GM21619 (cell line): Measurements from ENCODE around the gene NR2C2.

Source experiments
- ATAC-seq: cut with Tn5 transposase; IDR thresholded peaks from one replicate; pipeline ENCODE4 v1.9.1; 2021; ENCODE audit not compliant: unreplicated experiment

The NR2C2 gene

GRCh38 chr3:14921034-14921616, 26.3 kb upstream of the NR2C2 start:
- peak; percentile 85 for ATAC-seq

DNA sequence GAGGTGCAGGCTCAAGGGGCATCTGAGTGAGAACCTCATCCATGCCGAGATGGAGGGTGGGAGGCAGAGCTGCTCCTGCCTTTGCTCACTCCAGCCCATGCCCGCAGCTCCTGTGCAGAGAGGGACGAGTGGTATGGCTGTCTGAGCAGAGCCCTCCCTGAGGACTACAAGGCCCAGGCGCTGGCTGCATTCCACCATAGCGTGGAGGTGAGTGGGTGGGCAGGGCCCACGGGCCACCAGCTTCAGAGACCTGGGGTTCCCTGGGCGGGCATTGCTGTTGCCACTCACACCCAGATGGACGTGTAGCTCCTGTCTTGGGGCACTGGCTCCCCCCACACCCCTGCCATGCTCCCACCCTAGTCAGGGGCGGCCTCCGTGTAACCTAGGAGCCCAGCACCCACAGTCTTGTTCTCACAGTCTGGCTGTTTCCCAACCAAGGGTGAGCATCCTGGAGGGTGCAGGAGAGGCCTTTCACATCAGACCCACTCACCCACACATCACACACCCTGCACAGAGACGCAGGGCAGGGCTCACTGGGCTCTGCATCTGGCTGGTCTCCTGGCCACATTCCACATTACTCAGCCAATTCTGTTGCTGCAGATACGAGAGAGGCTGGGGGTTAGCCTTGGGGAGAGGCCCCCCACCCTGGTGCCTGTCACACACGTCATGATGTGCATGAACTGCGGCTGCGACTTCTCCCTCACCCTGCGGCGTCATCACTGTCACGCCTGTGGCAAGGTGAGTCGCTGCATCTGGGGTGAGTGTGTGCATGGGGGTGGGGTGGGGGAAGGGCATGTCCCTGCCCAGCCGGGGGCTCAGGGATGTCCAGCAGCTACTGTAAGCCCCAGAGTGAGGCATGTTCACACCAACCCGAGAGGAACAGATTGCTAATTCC, 25.3 kb upstream of the NR2C2 start:
- ATAC-seq = no peak

- no peak for ATAC-seq
Measured at GRCh38 chr3:14922863-14923262, 24.5 kb upstream of the NR2C2 start.

DNA sequence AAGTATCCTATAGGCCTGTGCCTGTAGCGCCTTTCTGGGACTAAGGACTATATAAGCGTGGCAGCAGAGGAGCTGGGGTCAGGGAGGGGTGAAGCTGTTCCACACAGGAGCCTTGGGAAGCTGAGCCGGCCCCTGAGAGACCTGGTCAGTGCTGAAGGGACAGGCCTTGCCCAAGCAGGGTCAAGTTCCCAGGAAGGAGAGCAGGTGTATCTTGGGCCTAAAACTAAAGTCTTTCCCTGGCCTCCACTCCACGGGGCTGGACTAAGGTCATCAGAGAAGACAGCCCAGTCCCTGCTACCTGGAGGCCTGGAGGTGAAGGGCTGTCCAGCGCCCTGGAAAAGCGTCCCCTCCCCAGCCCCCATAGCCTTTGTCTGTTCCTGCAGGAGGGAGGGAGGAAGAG, 23.9 kb upstream of the NR2C2 start:
- no peak for ATAC-seq

- ATAC-seq = no peak
Measured at GRCh38 chr3:14925729-14926591, 21.4 kb upstream of the NR2C2 start.

GRCh38 chr3:14926592-14926991, 20.8 kb upstream of the NR2C2 start:
- ATAC-seq = no peak

- no peak for ATAC-seq
Measured at GRCh38 chr3:14927308-14927707, 20.1 kb upstream of the NR2C2 start.

GRCh38 chr3:14929310-14930074, 17.9 kb upstream of the NR2C2 start:
- no peak for ATAC-seq

- ATAC-seq = no peak
Measured at GRCh38 chr3:14933820-14934425, 13.5 kb upstream of the NR2C2 start.

GRCh38 chr3:14935592-14936345, 11.6 kb upstream of the NR2C2 start:
- ATAC-seq = no peak

DNA sequence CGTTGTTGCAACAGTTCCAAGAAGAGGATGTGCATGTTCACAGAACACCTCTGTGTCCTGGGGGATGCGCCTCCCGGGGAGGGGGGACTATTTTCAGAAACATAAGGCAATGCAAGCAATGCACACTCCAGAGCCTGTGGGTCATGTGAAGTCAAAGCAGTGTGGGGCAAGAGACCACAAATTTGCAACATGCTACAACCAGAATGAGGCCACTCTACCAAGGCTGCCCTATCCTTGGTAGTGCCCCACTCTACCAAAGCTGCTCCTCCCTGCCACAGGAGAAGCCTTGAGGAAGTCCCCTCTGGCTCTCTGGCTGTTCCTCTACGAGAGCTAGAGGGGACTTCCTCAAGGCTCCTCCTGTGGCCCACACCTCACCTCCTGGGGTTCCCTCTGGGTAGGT, 8.4 kb upstream of the NR2C2 start:
- no peak for ATAC-seq

DNA sequence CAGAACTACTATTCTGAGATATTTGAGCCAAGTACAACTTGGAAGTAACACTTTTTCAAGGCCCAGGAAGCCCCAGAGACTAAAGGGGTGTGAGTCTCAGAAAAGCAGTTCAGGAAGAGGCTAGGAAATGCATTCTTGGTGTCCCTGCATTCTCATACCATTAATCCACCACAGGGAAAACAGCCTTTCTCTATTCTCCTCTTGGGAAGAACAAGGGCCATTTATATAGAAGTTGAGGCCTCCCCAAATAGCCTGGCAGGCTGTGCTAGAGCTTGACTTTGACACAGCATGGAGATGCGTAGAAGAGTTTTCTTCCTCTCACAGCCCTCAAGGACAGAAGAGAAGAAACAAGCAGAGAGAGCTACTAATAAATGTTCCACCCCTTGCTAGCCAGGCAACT, 5.5 kb upstream of the NR2C2 start:
- ATAC-seq = no peak

GRCh38 chr3:14943042-14943441, 4.3 kb upstream of the NR2C2 start:
- no peak for ATAC-seq

DNA sequence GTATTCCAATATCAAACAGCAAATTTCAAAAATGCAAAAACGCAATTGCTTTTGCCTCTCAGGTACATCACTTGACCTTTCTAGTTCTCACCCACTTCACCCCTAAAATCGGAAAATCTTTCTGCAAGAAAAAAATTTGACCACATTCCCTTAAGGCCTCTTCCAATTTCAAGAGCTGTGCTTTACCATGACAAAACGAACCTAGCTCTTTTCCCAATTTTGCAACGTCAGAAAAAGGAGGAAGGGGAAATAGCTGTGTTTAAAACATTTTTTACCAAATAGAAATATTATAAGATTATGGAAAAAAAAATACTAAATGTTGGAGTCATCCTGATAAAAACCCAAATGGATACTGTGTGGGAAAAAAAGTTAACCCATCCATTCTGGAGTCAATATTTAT, 1.1 kb upstream of the NR2C2 start:
- no peak for ATAC-seq

DNA sequence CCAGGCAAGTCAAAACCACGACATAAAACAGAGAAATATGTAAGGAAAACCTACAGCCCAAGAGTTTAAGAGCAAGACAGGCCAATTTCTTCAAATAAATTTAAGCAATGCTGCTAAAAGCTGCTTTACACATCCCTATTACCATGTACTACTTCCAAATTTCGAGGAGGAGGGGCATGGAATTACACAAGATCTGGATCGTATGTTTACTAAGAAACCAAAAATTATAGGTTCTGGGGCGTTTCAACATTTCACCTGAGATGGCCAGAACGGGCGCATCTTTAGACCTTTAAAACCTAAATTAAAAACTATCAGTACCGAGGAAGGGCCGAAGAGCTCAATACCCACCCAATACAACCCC, 664 bp upstream of the NR2C2 start:
- no peak for ATAC-seq

DNA sequence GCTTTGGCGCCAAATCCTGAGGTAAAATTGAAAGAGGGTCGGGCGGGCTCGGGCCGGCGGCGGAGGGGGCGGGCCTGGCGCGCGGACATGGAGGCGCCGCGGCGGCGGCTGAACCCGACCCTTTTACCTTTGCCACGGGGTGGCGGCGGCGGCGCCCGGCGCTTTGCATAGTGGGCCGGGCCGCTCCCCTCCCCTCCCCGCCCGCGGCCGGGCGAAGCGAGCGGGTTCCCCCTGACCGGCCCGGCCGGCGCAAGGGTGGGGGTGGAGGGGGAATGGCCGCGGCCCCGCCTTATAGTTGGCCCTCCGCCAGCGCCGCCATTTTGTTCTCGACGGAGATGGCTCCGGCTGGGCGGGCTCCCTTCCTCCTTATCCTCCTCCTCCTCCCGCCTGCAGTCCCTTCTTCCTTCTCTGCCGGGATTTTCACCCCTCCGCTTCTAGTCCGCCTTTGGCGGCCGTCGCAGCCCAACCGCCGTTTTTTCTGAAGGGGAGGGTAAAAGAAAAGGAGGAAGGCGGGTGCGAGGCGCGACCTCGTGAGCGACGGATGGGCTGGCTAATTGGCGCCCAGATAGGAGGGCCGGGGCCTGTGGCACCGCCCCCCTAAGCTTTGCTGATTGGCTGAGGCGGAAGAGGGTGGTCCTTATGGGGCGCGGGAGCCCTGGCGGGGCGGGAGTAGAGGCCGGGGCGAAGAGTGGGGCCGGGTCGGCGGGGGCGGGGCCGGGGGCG, 664 bp downstream of the NR2C2 start:
- ATAC-seq = peak; percentile 81

- no peak for ATAC-seq
Measured at GRCh38 chr3:14948609-14949038, 1.2 kb downstream of the NR2C2 start.

GRCh38 chr3:14949126-14949525, 1.7 kb downstream of the NR2C2 start:
- no peak for ATAC-seq

- no peak for ATAC-seq
Measured at GRCh38 chr3:14950274-14950673, 2.9 kb downstream of the NR2C2 start.
